GM21723 (cell line): ENCODE measurements around the gene CDH22.

Experiments
- ATAC-seq: cut with Tn5 transposase; IDR thresholded peaks from one replicate; pipeline ENCODE4 v1.9.1; 2021; ENCODE audit warnings: mild to moderate bottlenecking, moderate library complexity; ENCODE audit not compliant: unreplicated experiment

The CDH22 gene

DNA sequence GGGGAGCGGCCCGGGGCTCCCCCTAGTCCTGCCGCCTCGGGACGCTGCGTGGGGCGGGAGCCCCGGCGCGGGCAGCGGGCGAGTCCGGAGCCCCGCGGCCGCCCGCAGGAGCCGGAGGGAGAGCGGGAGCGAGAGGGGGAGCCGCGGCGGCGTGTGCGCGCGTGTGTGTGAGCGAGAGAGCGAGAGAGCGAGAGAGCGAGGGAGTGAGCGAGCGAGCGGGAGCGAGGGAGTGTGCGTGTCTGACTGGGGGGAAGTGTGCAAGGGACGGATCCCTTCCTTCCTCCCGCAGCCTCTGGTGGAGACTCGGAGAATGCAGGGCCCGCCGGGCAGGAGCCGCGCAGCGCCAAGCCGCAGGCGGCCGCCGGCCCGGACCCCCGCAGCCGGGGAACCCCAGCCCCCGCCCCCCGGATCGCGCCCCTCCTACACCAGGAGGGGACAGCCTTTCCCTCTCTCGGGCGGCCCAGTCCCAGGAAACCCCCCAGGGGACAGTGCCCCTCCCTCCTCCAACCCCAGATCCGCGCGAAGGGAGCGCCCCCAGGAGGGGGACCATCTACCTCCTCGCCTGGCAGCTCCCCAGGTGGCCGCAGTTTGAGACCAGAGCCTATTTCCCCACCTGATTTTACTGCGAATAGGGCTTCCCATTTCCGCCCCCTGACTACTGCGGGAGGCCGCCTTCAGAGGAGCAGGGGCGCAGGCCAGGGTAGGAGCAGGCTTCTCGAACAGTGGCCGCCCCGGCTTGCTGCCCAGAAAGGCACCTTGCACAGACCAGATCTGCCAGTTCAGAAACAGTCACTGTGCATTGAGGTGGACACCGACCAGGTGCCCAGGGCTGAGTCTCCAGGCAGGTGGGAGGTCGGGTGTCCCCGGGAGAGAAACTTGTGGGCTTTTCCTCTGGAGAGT is at the start of gene CDH22:
Gene CDH22, minus strand, starts transcription at position 241 of the 900 bp plus-strand sequence. CDS start 57,204 bp downstream, outside the sequence.
- no peak for ATAC-seq

DNA sequence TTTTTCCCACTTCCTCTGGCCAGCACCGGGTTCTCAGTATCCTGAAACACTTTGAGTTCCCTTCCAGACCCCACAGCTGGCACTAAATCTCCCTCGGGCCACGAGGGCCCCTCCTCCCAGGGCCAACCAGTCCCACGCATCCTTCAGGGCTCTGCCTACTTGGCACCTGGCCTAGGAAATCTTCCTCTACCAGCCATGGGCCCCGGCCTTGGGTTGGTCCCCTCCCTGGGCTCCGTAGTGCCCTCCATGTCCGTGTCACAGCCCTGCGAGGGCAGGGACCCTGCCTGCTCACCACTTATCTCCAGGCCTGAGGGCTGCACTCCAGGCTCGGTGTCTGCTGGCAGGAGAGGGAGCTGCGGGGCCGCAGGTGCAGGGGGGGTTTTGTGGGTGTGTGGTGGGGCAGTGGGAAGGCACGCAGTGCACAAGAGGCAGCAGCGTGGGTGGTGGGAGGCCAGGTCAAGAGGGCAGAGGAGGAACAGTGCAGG is 48.8 kb upstream of the CDH22 start:
- ATAC-seq, result no peak

DNA sequence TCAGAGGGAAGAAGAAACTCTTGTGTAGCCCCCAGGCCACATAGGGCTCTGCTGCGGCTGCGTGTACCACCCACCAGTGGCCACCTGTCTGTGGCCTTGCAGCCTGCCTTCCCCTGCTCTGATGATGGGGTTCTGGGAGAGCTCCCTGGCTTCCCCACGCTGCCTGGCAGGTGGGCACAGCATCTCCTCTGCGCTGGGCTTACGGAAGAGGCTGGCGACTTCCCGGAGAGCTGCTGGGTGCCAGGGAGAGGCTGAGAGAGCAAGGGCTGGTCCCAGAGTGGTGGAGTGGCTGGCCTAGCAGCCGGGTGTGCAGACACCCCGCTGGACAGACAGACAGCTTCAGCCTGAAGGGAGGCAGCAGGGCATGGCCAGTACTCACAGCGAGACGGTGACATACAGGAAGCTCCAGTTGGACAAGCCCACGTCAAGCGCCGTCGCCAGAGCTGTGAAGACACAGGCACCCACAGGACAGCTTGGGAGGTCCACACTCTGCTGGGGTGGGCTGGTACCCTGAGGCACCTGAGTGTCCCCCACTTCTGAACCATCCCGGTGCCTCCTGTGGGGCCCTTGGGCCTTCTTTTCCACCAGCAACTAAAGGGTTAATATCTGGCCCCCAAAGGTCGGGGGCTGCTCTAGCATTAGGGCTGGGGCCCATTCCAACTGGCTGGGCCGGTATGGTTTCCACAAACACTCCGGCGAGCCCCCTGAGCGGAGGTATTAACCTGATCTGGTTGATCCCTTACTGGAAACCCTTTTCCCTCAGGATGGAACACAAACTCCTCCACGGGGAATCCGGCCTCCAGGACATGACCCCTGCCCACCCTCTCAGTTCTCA is 48.1 kb upstream of the CDH22 start:
- ATAC-seq, result no peak

GRCh38 chr20:46355778-46356177 is 47.5 kb upstream of the CDH22 start:
- no peak for ATAC-seq

GRCh38 chr20:46354920-46355654 is 46.8 kb upstream of the CDH22 start:
- ATAC-seq, result no peak

DNA sequence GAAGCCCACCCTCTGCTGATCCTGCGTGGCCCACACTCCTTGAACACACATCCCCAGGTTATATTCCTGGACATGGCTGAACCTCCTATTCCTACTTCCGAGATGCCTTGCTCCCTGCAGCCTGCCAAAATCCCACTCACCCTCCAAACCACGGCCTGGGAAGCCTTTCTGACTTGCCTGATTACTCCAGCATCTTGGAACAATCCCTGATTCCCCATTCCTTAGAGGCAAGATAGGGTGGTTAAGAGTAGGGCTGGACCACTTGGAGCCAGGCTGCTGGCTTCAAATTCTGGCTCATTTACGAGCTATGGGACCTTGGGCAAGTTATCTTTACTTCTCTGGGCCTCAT is 45.9 kb upstream of the CDH22 start:
- no peak for ATAC-seq

- ATAC-seq, result no peak
These were observed 45.4 kb upstream of the CDH22 start for GRCh38 chr20:46353500-46354206.

DNA sequence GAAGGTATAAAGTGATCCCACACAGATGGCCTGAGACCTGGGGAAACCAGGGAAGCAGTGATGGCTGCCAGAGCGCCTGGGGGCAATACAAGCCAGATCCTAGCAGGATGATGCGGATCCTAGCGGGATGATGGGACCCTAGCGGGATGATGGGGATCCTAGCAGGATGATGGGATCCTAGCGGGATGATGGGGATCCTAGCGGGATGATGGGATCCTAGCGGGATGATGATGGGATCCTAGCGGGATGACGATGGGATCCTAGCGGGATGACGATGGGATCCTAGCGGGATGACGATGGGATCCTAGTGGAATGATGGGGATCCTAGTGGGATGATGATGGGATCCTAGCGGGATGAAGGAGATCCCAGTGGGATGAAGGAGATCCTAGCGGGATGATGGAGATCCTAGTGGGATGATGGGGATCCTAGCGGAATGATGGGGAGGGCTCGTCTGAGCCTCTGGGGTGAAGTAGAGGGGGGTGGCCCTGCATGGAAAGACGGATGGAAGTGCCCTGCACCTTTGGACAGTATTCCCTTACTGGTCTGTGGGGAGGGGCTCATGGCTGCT is 44.2 kb upstream of the CDH22 start:
- ATAC-seq, result no peak

DNA sequence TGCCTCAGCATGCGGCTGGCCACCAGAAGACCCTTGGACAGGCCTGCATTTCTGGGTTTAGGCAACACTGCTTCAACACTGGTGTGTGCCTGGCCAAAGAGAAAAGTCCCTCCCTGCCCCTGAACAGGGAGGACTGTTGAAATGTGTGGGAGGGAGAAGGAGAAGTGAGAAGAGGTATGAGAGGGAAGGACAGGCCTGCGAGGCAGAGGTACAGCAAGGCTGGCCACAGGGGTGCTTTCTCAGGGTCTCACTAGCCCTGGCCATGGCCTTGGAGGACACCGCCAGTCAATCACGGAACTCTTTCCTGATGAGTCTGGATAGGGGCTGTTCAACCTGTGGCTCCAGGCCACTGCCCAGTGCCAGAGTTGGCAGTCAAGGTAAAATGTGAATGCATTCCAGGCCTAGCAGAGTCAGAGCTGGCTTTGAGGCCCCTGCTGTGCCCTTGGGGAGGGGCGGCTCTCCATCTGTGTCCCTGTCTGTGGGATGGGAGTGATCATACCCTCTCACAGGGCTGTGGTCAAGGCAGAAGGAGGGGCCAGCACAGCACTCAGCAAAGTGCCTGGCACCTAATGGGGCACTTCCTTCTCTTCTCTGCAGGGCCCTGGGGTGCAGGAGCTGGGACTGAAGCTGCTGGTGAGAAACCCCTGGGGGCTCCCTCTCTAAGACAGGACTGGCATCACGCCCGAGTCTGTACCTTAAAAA is 43.2 kb upstream of the CDH22 start:
- ATAC-seq, result no peak

- no peak for ATAC-seq
These were observed 42.6 kb upstream of the CDH22 start for GRCh38 chr20:46350986-46351267.

DNA sequence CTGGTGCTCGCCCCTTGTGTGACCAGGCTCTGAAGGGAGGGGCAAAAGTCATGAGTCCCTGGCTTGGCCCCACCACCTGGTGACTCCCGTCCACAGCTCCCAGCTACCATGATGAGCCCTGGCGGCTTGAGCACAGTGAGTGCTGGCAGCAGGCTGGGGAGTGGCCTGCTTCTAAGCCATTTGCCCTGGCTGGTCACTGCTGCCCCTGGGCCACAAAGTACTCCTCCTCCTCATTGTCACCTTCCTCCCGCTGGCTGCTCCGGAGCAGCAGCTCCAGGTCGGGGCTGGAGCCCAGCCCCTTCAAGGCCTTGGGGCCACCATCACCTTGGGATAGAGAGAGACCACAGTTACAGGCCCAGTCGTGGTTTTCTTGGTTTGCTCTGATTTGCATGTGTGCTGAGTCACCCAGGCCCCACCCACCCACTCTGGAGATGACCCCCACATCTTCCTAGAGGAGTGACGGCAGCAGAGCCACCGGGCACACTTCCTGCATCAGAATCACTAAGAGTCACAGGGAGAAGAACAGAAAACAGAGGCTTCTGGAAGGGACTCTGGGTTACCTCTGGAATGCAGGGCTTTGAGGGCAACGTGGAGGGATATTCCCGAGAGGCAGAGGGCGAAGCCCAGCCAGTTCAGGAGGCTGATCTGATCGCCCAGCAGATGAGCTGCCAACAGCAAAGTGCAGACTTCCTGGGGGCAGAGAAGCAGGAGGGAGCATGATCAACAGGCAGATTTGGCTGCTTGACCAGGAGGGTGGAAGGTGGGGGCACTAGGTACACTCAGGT is 42.1 kb upstream of the CDH22 start:
- no peak for ATAC-seq

- no peak for ATAC-seq
These were observed 41.4 kb upstream of the CDH22 start for GRCh38 chr20:46349742-46350056.

GRCh38 chr20:46349035-46349741 is 40.9 kb upstream of the CDH22 start:
- ATAC-seq, result no peak

DNA sequence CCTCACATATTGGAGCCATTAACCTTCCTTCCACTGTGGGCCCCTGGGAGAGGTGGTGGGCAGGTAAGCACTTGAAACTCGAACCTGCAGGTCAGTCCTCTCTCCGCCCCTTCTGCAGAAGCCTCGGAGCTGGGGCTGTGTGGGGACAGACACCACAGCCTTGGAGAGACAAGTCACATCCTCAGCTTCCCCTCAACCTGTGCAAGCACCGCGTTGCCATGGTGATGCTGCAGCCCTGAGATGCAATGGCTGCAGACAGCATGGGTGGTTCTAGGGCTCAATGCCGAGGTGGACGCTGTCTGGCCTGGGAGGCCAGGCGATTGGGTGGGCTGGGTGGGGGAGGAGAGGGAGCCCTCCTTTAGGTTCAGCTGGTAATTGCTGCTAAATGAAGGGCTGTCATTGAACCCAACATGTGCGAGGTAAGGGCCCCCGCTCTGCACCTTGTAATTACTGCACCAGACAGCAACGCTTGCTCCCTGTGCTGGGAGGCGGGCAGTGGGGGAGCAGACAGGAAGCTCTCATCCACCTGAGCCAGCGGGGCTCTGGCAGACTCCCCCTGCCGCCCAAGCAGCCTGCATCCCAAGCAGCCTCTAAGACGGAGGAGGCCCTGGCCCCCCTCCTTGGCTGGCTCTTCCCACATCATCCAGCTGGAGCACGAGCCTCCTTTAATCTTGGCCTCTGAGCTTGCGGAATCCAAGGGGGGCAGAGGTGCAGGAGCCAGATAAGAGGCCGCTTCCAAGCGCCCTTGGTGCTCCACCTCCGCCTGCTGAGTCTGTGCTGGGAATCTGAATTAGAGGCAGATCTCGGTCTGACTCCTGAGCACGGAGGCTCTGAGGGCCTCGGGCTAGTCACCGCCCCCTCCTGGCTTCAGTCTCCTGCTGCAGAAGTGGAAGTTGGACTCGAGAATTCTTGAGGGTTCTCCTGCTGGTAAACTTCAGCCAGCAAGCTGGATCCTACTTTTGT is 39.8 kb upstream of the CDH22 start:
- no peak for ATAC-seq

GRCh38 chr20:46346770-46347169 is 38.5 kb upstream of the CDH22 start:
- no peak for ATAC-seq

DNA sequence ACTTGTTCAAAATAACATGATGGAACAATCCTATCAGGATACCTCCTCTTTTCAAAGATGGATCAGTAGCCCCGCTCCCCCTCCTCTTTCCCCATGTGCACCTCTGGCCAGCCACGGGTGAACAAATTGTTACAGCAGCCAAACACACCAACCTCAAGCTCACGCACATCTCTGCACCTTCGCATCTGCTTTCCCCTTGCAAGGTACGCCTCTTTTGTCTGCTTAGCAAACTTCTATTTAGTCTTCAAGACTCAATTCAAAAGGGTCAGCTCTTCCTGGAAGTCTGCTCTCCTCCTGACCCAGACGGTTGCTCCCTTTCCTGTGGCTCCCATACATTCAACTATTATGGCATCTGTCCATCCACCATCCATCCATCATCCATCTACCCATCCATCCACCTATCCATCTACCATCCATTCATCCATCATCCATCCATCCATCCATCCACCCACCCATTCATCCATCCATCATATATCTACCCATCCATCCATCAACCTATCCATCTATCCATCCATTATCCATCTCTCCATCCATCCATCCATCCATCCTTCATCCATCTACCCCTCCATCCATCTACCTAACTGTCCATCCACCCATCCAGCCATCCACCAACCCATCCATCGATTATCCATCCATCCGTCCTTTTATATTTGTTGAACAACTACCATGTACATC is 36.3 kb upstream of the CDH22 start:
- ATAC-seq, result no peak

- no peak for ATAC-seq
These were observed 35.7 kb upstream of the CDH22 start for GRCh38 chr20:46343975-46344357.
